Neural progenitor cell (in vitro differentiated cells): ENCODE results near the gene EFL1.

Experiments used
- EZH2phosphoT487 ChIP-seq: fragments of 200-600 bp; sonication (generic); IDR thresholded peaks from 2 replicates; pipeline ENCODE4 v1.6.1; 2017; ENCODE audit warnings: antibody characterized with exemption
- TF ChIP-seq, protein P1 (sequence below): fragments of 200-600 bp; sonication (generic); IDR thresholded peaks from 2 replicates; pipeline ENCODE4 v1.5.1; 2017; ENCODE audit warnings: antibody characterized with exemption, mild to moderate bottlenecking

DNA sequence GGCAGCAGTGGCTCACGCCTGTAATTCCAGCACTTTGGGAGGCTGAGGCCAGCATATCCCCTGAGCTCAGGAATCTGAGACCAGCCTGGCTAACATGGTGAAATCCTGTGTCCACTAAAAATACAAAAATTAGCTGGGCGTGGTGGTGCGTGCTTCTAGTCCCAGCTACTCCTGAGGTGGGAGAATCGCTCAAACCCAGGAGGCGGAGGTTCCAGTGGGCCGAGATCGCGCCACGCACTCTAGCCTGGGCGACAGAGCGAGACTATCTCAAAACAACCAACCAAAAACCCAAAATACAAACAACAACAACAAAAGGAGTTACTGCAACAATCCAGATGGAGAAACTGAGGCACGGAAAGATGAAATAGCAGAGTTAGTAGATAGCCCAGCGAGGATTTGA is 35.5 kb upstream of the EFL1 start:
- TF ChIP-seq, protein P1, sequence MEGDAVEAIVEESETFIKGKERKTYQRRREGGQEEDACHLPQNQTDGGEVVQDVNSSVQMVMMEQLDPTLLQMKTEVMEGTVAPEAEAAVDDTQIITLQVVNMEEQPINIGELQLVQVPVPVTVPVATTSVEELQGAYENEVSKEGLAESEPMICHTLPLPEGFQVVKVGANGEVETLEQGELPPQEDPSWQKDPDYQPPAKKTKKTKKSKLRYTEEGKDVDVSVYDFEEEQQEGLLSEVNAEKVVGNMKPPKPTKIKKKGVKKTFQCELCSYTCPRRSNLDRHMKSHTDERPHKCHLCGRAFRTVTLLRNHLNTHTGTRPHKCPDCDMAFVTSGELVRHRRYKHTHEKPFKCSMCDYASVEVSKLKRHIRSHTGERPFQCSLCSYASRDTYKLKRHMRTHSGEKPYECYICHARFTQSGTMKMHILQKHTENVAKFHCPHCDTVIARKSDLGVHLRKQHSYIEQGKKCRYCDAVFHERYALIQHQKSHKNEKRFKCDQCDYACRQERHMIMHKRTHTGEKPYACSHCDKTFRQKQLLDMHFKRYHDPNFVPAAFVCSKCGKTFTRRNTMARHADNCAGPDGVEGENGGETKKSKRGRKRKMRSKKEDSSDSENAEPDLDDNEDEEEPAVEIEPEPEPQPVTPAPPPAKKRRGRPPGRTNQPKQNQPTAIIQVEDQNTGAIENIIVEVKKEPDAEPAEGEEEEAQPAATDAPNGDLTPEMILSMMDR: no peak
- no peak for TF ChIP-seq EZH2phosphoT487
